Common myeloid progenitor, CD34-positive (primary cell): Measurements from ENCODE around the gene FOXL1.

ENCODE experiments used
- CTCF ChIA-PET: fragments of 350-600 bp; sonication (Branson Sonifier 250); formaldehyde crosslinking; loops from one replicate; lab custom pipeline; 2021; ENCODE audit warnings: antibody characterized with exemption; lab: Charles Lee
- POLR2A ChIA-PET: fragments of 350-600 bp; sonication (Branson Sonifier 250); formaldehyde crosslinking; loops from one replicate; lab custom pipeline; 2021; ENCODE audit warnings: antibody characterized with exemption; lab: Charles Lee
- DNase-seq, 3 donors: peaks; one replicate each; pipeline versions ENCODE4 v3.0.0 to v3.0.0-alpha.2; 2013
- H3K27ac ChIP-seq, 2 experiments: 1 replicate in 1 of 2; 2 replicates in 1 of 2; pipeline ENCODE4 v1.7.0; 2013; ENCODE audit warnings: inconsistent platforms in 2 of 2, low read length in 2 of 2, mild to moderate bottlenecking in 2 of 2, low read depth in 1 of 2, moderate library complexity in 1 of 2; ENCODE audit not compliant: severe bottlenecking in 2 of 2, insufficient read depth in 1 of 2, poor library complexity in 1 of 2
- H3K27me3 ChIP-seq, 5 experiments: replicated peaks in 2 of 5; 1 replicate in 3 of 5; 2 replicates in 2 of 5; pipeline versions ENCODE4 v1.6.1 to v1.7.0; 2013; ENCODE audit warnings: low read length in 4 of 5, mild to moderate bottlenecking in 2 of 5, moderate library complexity in 2 of 5, inconsistent platforms in 1 of 5; ENCODE audit not compliant: insufficient read depth in 5 of 5, control insufficient read depth in 4 of 5
- H3K36me3 ChIP-seq, 4 experiments: 1 replicate in 2 of 4; 2 replicates in 2 of 4; pipeline versions ENCODE4 v1.6.1 to v1.7.0; 2013; ENCODE audit warnings: low read length in 3 of 4, control low read depth in 1 of 4, mild to moderate bottlenecking in 1 of 4; ENCODE audit not compliant: control insufficient read depth in 4 of 4, insufficient read depth in 4 of 4
- H3K4me1 ChIP-seq, 4 experiments: 1 replicate in 3 of 4; 2 replicates in 1 of 4; pipeline versions ENCODE4 v1.6.1 to v1.7.1; 2013; ENCODE audit warnings: low read length in 3 of 4, mild to moderate bottlenecking in 3 of 4, control low read depth in 1 of 4, inconsistent platforms in 1 of 4, moderate library complexity in 1 of 4; ENCODE audit not compliant: control insufficient read depth in 4 of 4, insufficient read depth in 4 of 4; ENCODE audit errors: control extremely low read depth in 1 of 4
- H3K4me3 ChIP-seq, 7 experiments: 1 replicate in 4 of 7; 2 replicates in 3 of 7; pipeline versions ENCODE4 v1.5.1 to v1.7.0; 2013; ENCODE audit warnings: mild to moderate bottlenecking in 7 of 7, low read length in 6 of 7, moderate library complexity in 6 of 7, inconsistent platforms in 2 of 7, low read depth in 2 of 7, control low read depth in 1 of 7; ENCODE audit not compliant: insufficient read depth in 4 of 7, control insufficient read depth in 1 of 7; ENCODE audit errors: extremely low read depth in 1 of 7
- H3K9me3 ChIP-seq, 5 experiments: 1 replicate in 4 of 5; 2 replicates in 1 of 5; pipeline versions ENCODE4 v1.6.1 to v1.7.1; 2013; ENCODE audit warnings: low read length in 4 of 5, mild to moderate bottlenecking in 2 of 5, inconsistent platforms in 1 of 5, low read depth in 1 of 5, moderate library complexity in 1 of 5; ENCODE audit not compliant: control insufficient read depth in 4 of 5, insufficient read depth in 2 of 5; ENCODE audit errors: control extremely low read depth in 1 of 5
- WGBS: methylation state at CpG from one replicate; pipeline ENCODE4 v1.1.5; 2013; ENCODE audit not compliant: insufficient coverage; 5-methylcytosine and 5-hydroxymethylcytosine counted together

Gene FOXL1

DNA sequence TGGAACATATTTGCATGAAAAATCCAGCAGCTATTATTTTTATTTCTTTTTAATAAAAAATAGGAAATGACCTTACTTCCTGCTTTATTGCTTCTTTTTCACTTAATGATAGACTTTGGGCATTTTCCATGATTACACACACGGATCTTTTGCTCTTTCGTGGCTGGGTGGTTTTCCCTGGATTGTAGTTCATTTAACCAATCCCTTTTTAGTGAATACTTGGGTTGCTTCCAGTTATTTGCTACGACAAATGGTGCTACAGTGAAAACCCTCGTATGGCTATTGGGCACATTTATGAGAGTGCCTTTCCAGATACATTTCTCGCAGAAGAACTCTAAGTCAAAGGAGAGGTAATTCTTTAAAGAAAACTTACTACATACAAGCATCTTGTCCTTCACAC is 38.6 kb downstream of the FOXL1 start:
- Histone ChIP-seq H3K4me3 (no peak overlapping the region), H3K9me3 (peaks cover 0 to 4% (median 0%) of the 10 kb centered on the region in 5 experiments), H3K27me3 (peaks cover 0 to 6% (median 0%) of the 10 kb centered on the region in 5 experiments), H3K36me3 (no peaks in the 10 kb centered on the region), H3K27ac (no peak overlapping the region), H3K4me1 (no peaks in the 10 kb centered on the region)
- 100% methylated on average over 3 of the region's 5 CpGs for WGBS
- no peak for DNase-seq
- ChIA-PET CTCF (no interaction called here), POLR2A (no interaction called here)

DNA sequence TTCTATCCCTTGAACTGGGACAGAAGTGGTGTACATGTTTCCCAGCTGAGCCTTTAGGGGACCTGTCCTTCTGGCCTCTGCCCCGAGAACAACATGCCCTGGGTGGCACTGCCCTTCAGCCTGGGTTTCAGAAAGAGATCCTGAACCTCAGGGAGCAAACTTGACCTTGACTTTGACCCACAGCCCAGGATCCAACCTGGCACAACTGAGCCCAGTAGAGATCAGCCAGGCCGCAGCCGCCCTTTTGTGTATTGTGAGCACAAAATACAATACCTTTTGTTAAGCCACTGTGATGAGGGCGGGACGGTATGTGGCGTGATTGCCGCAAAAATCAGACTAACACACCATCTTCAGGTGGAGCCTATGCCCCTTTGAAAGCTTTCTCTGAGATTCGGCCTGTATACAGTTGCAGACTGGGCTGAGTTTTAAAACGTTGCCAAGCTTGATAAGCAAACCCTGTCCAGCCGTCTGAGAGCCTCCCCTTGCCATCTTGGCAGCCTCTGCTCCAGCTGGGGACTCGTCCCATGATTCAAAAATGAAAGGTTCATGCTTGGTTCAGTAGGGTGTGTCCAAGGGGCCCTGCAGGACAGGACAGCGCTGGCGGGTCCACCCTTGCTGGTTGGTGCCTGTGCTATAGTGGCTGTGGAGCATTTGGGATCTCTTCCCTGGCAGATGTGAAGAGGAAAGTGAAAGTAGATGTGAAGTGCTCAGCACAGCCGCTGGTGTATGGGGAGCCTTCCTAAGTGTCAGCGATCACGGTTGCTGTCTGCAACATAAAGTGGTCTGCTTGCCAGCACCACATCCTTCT is 40.3 kb downstream of the FOXL1 start:
- no peak for DNase-seq
- no peaks in the 10 kb centered on the region for H3K4me1 ChIP-seq
- POLR2A ChIA-PET: no interaction called here
- no peaks in the 10 kb centered on the region for H3K36me3 ChIP-seq
- no peak overlapping the region for H3K27ac ChIP-seq
- H3K27me3 ChIP-seq: peaks cover 0 to 8% (median 0%) of the 10 kb centered on the region in 5 experiments
- CTCF ChIA-PET: no interaction called here
- WGBS: 97% methylated on average over 13 of the region's 16 CpGs
- peaks cover 0 to 4% (median 0%) of the 10 kb centered on the region in 5 experiments for H3K9me3 ChIP-seq
- H3K4me3 ChIP-seq: no peak overlapping the region

DNA sequence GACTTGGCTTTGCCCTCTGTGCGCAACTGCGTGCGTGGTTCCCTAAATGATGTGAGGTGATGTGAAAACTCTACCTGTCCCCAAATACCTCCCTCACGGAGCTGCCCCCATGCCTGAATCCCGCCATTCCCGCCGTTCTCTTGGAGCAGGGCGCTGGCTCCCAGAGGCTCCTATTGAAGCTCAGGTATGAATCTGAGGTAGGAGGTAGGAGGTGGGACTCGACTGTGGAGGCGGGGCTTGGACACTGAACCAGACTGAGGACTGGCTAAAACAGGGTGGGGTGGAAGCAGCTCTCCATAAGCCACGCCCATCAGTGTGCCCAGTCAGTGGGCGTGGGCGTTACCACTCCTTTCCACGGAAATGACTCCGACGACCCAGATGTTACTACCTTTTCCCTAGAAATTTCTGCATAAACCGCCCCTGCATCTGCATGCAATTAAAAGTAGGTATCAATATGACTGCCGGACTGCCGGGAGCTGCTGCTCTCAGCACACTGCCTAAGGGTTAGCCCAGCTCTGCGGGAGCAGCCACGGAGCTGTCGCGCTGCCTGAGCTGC is 41.0 kb downstream of the FOXL1 start:
- Histone ChIP-seq H3K36me3 (no peaks in the 10 kb centered on the region), H3K27ac (no peak overlapping the region), H3K27me3 (peaks cover 0 to 8% (median 0%) of the 10 kb centered on the region in 5 experiments), H3K4me1 (no peaks in the 10 kb centered on the region), H3K4me3 (no peak overlapping the region), H3K9me3 (peaks cover 0 to 4% (median 0%) of the 10 kb centered on the region in 5 experiments)
- no peak for DNase-seq
- ChIA-PET POLR2A (no interaction called here), CTCF (no interaction called here)
- WGBS: 91% methylated on average over 8 of the region's 23 CpGs

DNA sequence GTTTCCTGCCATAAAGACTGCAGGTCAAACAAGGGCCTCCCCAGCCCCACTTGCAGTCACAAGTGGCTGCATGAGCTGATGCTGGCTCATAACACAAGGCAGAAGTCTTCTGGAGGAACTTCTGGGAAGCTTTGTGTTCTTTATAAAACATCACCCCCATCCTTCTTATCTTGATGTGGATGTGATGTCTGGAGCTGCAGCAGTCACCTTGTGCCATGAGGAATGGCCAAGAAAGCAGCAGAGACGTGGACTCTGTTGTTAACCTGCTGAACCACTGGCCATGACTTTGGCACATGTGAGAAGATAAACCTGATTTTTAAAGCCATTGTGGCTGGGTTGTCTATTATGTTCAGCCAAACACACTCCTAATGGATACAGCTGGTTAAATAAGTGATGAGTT is 41.8 kb downstream of the FOXL1 start:
- POLR2A ChIA-PET: no interaction called here
- no CpG with 5 or more reads among the region's 1 CpG for WGBS

DNA sequence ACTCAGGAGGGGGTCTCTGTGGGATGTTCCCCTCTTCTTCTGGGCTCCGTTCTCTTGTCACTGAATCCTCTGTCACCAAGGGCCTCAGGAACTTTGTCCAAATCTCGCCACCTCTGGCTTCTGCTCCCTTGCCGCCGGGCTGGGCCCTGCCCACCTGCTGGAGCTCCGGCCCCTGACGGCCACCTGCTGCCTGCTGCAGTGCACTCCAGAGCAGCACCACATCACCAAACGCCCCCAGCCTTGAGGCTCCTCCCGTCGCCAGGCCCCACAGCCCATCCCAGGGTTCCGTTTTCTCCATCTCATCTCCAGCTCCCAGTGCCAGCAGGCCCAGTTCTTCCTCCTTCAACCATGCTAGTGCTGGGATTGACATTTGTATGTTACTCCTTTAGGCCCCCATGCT is 43.6 kb downstream of the FOXL1 start:
- Histone ChIP-seq H3K27ac (no peak overlapping the region), H3K36me3 (no peaks in the 10 kb centered on the region), H3K4me1 (no peaks in the 10 kb centered on the region), H3K4me3 (no peak overlapping the region), H3K27me3 (peaks cover 0 to 10% (median 0%) of the 10 kb centered on the region in 5 experiments), H3K9me3 (peaks cover 0 to 4% (median 0%) of the 10 kb centered on the region in 5 experiments)
- ChIA-PET POLR2A (no interaction called here), CTCF (no interaction called here)
- DNase-seq: no peak
- 95% methylated on average over 10 of the region's 10 CpGs for WGBS

More for the DNA sequence above, 41.8 kb downstream of the FOXL1 start:
- Histone ChIP-seq H3K27me3 (peaks cover 0 to 8% (median 0%) of the 10 kb centered on the region in 5 experiments), H3K36me3 (no peaks in the 10 kb centered on the region), H3K9me3 (peaks cover 0 to 4% (median 0%) of the 10 kb centered on the region in 5 experiments), H3K27ac (no peak overlapping the region), H3K4me1 (no peaks in the 10 kb centered on the region), H3K4me3 (no peak overlapping the region)
- DNase-seq: no peak
- CTCF ChIA-PET: no interaction called here

DNA sequence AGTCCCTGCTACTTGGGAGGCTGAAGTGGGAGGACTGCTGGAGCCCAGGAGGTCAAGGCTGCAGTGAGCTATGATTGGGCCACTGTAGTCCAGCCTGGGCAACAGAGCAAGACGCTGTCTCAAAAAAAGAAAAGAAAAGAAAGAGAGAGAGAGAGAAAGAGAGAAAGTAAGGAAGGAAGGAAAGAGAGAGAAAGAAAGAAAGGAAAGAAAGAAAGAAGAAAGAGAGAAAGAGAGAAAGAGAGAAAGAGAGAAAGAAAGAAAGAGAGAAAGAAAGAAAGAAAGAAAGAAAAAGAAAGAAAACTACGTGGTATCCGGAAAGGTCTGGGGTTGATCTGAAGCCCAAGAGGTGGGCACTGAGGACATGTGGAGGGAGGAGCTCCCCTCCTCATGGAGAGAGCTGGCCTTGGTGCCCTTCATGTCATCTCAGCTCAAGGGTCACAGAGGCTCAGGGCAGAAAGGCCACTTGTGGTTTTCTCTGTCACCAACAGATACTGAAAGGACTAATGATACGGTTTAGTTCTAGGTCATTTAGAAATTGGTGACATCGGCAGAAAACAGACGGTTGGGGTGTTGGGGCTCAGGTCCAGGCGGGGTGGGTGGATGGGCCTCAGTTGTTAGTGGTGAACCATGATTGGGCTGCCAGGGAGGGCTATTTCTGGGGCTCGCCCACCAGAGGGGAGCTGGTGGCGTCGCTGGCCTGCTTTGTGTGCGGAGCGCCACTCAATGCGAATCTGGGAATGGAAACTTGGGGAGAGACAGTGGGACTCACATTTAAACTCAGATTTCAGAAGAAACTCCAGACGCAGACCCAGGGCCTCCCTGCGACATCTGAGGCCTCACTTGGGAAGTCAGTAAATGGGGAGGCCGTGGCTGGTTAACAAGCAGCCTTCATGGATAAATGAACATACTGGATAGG is 44.6 kb downstream of the FOXL1 start:
- Histone ChIP-seq H3K27me3 (peaks cover 0 to 10% (median 0%) of the 10 kb centered on the region in 5 experiments), H3K9me3 (peaks cover 0 to 4% (median 0%) of the 10 kb centered on the region in 5 experiments), H3K4me1 (no peaks in the 10 kb centered on the region), H3K27ac (no peak overlapping the region), H3K36me3 (no peaks in the 10 kb centered on the region), H3K4me3 (no peak overlapping the region)
- DNase-seq: no peak
- 98% methylated on average over 14 of the region's 16 CpGs for WGBS
- POLR2A ChIA-PET: no interaction called here
- CTCF ChIA-PET: no interaction called here
